HT-29 (cell line): Measurements from ENCODE around the gene ELAC1. TPM values are rescaled to one million over a fixed set of nuclear protein-coding genes. Genes with fewer than 3 reads are reported as not detected.
"Not testable (repeated sequence)": the region's sequence is repeated elsewhere in the genome, so short reads cannot be mapped to it uniquely, and the experiment has no call there.

Experiments used
- DNase-seq: peaks from one replicate; pipeline ENCODE4 v3.0.0-alpha.2; 2015; ENCODE audit warnings: low spot score
- total RNA-seq: library from RNA; depleted of rRNA; stranded (reverse); fragments of >200 nt; shearing (Covaris generic); gene quantifications from 2 replicates; pipeline ENCODE4 v1.2.3, GENCODE V29; 2014

The ELAC1 gene
- total RNA-seq, 1 experiment from 2014 or later, result 2.4 TPM

- not testable (repeated sequence) for DNase-seq
Observed at GRCh38 chr18:50972404-50972803, 4.6 kb downstream of the ELAC1 start.

- no peak for DNase-seq
Observed at GRCh38 chr18:50973367-50974126, 5.7 kb downstream of the ELAC1 start.

DNA sequence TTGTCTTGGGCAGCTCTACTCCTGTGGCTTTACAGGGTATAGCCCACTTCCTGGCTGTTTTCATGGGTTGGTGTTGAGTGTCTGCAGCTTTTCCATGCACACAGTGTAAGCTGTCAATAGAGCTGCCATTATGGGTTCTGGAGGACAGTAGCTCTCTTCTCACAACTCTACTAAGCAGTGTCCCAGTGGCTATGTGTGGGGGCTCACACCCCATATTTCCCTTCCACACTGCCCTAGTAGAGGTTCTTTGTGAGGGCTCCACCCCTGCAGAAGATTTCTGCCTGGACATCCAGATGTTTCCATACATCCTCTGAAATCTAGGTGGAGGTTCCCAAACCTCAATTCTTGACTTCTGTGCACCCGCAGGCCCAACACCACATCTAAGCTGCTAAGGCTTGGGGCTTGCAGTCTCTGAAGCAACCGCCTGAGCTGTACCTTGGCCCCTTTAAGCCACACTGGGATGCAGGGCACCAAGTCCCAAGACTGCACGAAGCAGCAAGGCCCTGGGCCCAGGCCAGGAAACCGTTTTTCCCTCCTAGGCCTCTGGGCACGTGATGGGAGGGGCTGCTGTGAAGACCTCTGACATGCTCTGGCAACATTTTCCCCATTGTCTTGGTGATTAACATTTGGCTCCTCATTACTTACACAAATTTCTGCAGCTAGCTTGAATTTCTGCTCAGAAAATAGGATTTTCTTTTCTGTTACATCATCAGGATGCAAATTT, 9.4 kb downstream of the ELAC1 start:
- no peak for DNase-seq

DNA sequence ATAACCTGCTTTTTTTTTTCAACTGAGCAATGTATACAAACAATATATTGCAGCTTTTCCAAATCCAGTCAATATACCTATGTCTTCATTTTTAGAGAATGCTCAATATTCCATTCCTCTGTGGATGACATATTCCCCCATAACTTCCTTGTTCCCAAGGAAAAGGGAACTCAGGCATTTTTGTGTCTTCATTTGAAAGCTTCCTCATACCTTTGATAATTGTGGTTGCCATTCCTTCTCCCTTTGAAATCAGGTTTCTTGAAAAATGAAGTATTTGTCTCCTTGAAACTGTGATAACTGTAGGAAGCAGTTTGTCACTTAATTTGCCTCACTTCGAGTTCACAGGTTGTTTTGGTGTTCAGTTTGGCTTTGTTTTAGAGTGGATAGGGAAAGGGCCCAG, 13.5 kb downstream of the ELAC1 start:
- no peak for DNase-seq

GRCh38 chr18:50982086-50982801, 14.4 kb downstream of the ELAC1 start:
- no peak for DNase-seq

DNA sequence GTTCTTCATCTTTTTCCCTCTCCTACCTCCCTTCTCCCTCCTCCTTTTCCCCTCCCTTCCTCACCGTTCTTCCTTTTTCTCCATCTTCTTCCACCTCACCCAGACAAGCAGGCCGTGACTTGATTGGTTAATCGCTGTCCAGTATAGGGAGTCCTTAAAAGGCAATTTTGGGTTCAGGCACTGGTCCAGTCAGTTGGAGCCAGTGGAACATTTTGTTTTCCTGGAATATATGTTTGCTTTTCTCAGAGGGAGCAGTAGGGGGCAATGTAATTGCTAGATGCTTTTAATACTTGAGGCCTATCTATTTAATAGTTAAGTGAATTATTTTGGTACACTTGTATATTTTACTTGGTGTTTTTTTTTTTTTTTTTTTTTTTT, 15.0 kb downstream of the ELAC1 start:
- no peak for DNase-seq

- DNase-seq, result no peak
Observed at GRCh38 chr18:50986360-50987087, 18.7 kb downstream of the ELAC1 start.

DNA sequence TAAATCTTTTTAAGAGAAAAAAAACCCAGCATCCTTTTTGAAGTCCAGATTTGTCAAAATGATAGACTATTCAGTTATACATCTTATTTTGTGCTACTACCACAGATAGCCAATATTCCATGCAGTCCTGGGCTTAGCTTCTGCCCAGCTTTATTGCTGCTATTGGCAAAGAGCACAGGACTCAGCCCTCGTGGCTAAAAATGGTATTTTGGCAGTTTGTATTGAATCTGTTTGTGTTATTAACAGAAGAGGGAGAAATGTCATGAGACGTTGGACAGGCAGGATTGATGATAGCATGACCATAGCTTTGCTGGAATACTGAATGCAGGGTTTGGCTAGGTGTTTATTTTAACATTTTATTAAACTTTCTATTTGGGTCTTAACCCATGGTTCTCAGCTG, 19.4 kb downstream of the ELAC1 start:
- no peak for DNase-seq

DNA sequence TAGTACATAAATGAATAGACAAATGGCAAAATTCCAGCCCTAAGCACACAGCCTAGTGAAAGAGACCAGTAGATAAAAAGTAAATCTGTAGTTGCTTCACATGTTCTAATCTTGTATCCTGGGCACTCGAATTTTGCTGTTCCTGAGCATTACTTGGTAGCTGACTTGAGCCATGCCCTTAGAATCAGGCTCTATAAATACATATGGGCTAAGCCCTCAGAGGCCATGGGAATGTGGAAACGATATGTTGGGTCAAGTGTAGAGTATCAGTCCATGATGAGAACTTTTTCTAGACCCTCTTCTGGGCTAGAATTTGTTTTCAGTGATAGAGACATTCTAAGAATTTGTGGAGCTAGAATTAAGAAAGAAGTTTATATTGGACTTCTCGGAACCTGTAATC, 21.9 kb downstream of the ELAC1 start:
- DNase-seq, result no peak

DNA sequence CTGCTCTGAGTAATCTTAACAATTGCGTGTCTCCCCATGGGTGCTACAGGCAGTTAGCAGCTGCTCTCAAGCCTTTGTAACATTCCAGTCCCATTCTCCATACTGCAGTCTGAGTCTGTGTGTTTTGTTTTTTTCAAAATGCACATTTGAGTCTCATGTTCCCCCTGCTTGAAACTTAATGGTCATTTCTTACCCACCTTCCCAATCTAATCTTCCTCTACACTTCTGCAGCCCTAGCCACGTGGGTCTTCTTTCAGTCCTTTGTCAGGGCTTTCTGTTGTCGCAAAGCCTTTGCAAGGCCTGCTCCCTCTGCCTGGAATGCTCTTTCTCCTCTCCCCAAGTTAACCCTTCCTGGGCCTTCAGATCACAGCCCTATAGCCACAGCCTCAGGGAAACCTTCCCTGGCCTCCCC, 24.5 kb downstream of the ELAC1 start:
- DNase-seq, result no peak

GRCh38 chr18:50994031-50994430, 26.2 kb downstream of the ELAC1 start:
- no peak for DNase-seq

DNA sequence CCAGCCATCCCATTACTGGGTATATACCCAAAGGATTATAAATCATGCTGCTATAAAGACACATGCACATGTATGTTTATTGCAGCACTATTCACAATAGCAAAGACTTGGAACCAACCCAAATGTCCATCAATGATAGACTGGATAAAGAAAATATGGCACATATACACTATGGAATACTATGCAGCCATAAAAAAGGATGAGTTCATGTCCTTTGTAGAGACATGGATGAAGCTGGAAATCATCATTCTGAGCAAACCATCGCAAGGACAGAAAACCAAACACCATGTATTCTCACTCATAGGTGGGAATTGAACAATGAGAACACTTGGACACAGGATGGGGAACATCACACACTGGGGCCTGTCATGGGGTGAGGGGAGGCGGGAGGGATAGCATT, 35.3 kb downstream of the ELAC1 start:
- not testable (repeated sequence) for DNase-seq

- DNase-seq, result no peak
Observed at GRCh38 chr18:51006061-51006818, 38.4 kb downstream of the ELAC1 start.

DNA sequence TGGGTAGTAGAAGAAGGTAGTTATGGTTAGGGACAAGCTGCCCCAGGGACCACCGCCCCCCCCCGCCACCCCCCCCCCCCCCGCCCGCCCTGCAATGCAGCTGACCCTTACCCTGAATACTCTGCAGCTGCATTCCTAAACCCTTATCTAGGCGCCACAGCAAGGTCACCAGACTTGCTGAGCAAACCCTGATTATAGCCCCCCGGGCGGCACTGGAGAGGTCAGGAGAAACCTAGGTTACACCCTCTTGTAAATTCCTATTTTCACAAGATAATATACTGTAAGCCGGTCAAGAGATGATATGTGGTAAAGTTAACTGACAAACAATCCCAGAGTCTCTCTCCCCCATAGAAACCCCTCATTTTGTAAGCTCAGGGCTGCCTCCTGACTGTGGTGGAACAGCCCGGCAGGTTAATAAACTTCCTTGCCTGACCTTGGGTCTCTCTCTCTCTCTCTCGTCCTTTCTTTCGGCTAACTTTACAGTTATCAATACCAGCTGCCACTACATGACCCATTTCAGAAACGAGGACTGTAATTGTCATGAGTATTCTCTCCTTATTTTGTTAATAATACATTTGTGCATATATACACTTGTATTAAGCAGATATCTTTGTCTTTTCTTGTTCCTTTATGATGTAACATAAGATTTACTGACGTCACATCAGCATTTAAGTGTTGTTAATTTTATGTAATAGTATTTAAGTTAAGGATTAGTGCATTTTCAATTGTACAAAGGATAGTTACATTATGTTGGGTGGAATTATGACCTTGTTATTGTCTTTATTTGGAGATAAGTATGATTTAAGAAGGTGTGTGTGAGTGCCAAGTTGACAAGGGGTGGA, 39.3 kb downstream of the ELAC1 start:
- DNase-seq, result no peak

- DNase-seq, result no peak
Observed at GRCh38 chr18:51007790-51008139, 39.9 kb downstream of the ELAC1 start.

GRCh38 chr18:51009072-51009471, 41.2 kb downstream of the ELAC1 start:
- no peak for DNase-seq

DNA sequence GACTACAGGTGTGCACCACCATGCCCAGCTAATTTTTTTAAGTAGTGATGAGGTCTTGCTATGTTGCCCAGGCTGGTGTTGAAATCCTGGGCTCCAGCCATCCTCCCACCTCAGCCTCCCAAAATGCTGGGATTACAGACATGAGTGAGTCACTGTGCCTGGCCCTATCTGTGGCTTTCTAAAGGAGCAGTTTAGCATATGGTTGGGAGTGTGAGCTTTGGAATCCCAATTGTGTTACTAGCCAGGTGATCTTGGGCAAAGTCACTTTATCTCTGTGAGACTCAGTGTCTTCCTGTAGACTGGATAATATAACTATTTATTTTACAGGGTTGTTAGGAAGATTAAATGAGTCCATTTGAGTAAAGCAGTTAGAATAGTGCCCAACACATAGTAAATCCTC, 42.4 kb downstream of the ELAC1 start:
- no peak for DNase-seq

GRCh38 chr18:51011709-51012108, 43.9 kb downstream of the ELAC1 start:
- DNase-seq, result no peak

GRCh38 chr18:51012441-51012840, 44.6 kb downstream of the ELAC1 start:
- DNase-seq, result no peak

GRCh38 chr18:51013259-51013658, 45.4 kb downstream of the ELAC1 start:
- DNase-seq, result no peak
